ENCODE measurements around the gene DUOX2.

DUOX2 gene

DNA sequence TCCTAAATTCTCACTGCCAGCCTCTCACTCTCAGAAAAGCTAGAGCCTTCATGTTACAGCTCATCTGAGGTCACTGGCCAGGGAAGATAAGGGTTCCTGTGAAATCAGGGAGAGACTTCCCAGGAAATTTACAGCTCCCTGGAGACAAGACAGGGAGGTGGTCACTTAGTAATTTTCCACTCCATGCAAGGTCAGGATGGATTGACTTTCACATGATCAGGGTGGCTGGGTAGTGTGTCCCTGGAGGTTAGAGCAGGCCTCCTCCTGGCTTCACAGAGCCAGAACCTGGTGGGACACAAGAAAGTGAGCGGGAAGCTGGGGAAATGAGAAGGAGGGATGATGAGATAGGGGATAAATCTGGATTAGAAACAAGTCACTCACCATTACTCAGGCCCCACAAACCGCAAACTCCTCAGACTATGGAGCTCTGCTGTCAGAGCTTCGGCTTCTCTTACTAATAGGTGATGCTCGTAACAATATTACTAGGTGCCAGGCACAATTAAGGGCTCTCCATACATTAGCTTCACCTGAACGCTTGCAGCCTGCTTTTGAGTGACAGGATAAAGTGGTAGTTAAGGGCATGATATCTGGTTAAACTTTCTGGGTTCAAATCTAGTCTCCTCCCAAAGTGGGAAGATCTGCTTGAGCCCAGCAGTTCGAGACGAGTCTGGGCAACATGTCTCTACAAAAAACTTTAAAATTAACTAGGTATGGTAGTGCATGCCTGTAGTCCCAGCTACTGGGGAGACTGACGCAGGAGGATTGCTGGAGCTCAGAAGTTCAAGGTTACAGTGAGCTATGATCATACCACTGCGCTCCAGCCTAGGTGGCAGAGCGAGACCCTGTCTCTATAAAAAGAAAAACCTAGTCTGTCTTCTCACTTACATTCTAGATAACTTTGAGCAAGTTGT, 24.9 kb downstream of the DUOX2 start:
- no peaks in the 10 kb centered on the region for H3K36me3 ChIP-seq (ENCODE audit: control insufficient read depth, low read length)
- no peaks in the 10 kb centered on the region for H3K79me2 ChIP-seq (ENCODE audit: control insufficient read depth, low read length)
- no peaks in the 10 kb centered on the region for H3K4me1 ChIP-seq (ENCODE audit: control insufficient read depth, low read length)
- H4K20me1 ChIP-seq (ENCODE audit: control insufficient read depth, insufficient read depth, low read depth, low read length), result no peaks in the 10 kb centered on the region
- H3K27ac ChIP-seq (ENCODE audit: low read depth, low read length), result no peak overlapping the region
- peaks cover 25% of the 10 kb centered on the region; the same call in 1 of the 2 replicates for H3K27me3 ChIP-seq (ENCODE audit: control insufficient read depth, low read length)
- no peaks in the 10 kb centered on the region for H3F3A ChIP-seq (ENCODE audit: control insufficient read depth, insufficient read depth)
- H3K9me3 ChIP-seq (ENCODE audit: control insufficient read depth, insufficient read depth, low read length), result no peaks in the 10 kb centered on the region
- no peak overlapping the region for H3K4me3 ChIP-seq (ENCODE audit: low read length)
- TF ChIP-seq CTCF (IDR thresholded peaks at IDR 0.05; ENCODE audit: low read depth, low read length, poor library complexity, severe bottlenecking) (no peak), EZH2phosphoT487 (IDR thresholded peaks at IDR 0.05; ENCODE audit: borderline replicate concordance, low read length) (no peak)
- H3K9me2 ChIP-seq (replicated peaks; ENCODE audit: control insufficient read depth, low read length), result no peaks in the 10 kb centered on the region
- H3K4me2 ChIP-seq (ENCODE audit: low read length), result no peak overlapping the region

DNA sequence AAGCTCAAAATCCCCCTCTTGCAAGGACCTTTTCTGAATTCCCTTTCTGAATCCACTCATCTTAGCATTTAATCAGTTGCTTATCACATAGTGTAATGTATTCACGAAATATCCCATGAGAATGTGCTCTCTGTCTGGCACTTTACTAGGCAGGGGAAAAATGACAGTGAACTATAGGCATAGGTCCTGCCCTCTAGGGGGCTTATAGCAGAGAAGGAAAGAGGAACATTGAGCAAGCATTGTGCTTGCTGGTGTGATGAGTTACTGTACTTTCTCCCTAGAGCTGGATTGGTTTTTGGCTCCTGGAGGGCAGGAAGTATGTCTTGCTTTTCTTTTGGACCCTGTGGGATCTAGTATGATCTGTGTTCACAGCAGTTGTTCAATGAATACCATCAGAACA, 26.5 kb downstream of the DUOX2 start:
- Histone ChIP-seq H3K4me2 (ENCODE audit: low read length) (no peak overlapping the region), H3K27ac (ENCODE audit: low read depth, low read length) (no peak overlapping the region), H3K79me2 (ENCODE audit: control insufficient read depth, low read length) (no peaks in the 10 kb centered on the region), H3K9me2 (replicated peaks; ENCODE audit: control insufficient read depth, low read length) (no peaks in the 10 kb centered on the region), H3K4me1 (ENCODE audit: control insufficient read depth, low read length) (no peaks in the 10 kb centered on the region), H3K36me3 (ENCODE audit: control insufficient read depth, low read length) (no peaks in the 10 kb centered on the region), H3K4me3 (ENCODE audit: low read length) (no peak overlapping the region), H3F3A (ENCODE audit: control insufficient read depth, insufficient read depth) (no peaks in the 10 kb centered on the region), H3K9me3 (ENCODE audit: control insufficient read depth, insufficient read depth, low read length) (no peaks in the 10 kb centered on the region), H4K20me1 (ENCODE audit: control insufficient read depth, insufficient read depth, low read depth, low read length) (no peaks in the 10 kb centered on the region), H3K27me3 (ENCODE audit: control insufficient read depth, low read length) (peaks cover 22% of the 10 kb centered on the region; the same call in 1 of the 2 replicates)
- TF ChIP-seq EZH2phosphoT487 (IDR thresholded peaks at IDR 0.05; ENCODE audit: borderline replicate concordance, low read length), result no peak
- TF ChIP-seq CTCF (IDR thresholded peaks at IDR 0.05; ENCODE audit: low read depth, low read length, poor library complexity, severe bottlenecking), result no peak

DNA sequence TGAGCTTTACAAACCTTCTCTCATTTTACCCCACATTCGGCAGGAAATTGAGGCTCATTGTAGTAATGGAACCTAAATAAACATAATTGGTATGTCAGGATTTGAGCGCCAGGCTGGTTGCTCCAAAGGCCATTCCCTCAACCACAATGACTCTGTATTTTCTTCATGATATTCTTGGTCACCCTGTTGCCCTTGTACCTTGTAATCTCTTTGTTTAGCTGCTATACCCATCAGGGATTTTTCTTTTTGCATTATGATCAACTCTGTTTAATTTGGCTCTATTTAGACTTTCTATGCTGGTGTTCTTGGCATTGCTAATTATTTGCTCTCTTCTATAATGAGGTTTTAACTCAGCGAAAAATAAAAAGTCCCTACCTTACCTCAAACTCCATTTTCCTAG, 29.8 kb downstream of the DUOX2 start:
- H3K9me3 ChIP-seq (ENCODE audit: control insufficient read depth, insufficient read depth, low read length), result no peaks in the 10 kb centered on the region
- H3K79me2 ChIP-seq (ENCODE audit: control insufficient read depth, low read length), result no peaks in the 10 kb centered on the region
- H3K9me2 ChIP-seq (replicated peaks; ENCODE audit: control insufficient read depth, low read length), result no peaks in the 10 kb centered on the region
- no peak for TF ChIP-seq CTCF (IDR thresholded peaks at IDR 0.05; ENCODE audit: low read depth, low read length, poor library complexity, severe bottlenecking)
- H4K20me1 ChIP-seq (ENCODE audit: control insufficient read depth, insufficient read depth, low read depth, low read length), result no peaks in the 10 kb centered on the region
- H3K4me3 ChIP-seq (ENCODE audit: low read length), result no peak overlapping the region
- H3F3A ChIP-seq (ENCODE audit: control insufficient read depth, insufficient read depth), result no peaks in the 10 kb centered on the region
- H3K4me1 ChIP-seq (ENCODE audit: control insufficient read depth, low read length), result no peaks in the 10 kb centered on the region
- peaks cover 7% of the 10 kb centered on the region; the same call in 1 of the 2 replicates for H3K27me3 ChIP-seq (ENCODE audit: control insufficient read depth, low read length)
- H3K4me2 ChIP-seq (ENCODE audit: low read length), result no peak overlapping the region
- H3K27ac ChIP-seq (ENCODE audit: low read depth, low read length), result no peak overlapping the region
- no peaks in the 10 kb centered on the region for H3K36me3 ChIP-seq (ENCODE audit: control insufficient read depth, low read length)
